ENCODE data around the gene RIOX2.

RIOX2 gene

GRCh38 chr3:97901313-97902248 lies 70.7 kb downstream of the RIOX2 start:
- no peak for DNase-seq

GRCh38 chr3:97899331-97899730 lies 72.9 kb downstream of the RIOX2 start:
- no peak for DNase-seq

DNA sequence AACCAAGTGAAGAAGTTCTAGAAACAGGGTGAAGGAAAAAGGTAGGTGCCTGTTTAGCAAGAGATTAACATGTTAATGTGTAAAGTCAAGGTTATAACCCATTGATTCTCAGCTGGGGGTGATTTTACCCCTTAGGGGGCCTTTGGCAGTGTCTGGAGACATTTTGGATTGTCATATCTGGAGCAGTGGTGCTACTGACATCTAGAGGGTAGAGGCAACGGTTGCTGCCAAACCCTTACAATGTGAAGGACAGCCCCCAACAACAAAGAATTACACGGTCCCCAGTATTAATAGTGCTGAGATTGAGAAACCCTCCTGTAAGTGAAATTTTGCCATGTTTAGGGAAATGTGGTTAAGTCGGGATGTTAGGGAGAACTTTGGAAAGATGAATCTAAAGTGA lies 75.7 kb downstream of the RIOX2 start:
- no peak for DNase-seq

DNA sequence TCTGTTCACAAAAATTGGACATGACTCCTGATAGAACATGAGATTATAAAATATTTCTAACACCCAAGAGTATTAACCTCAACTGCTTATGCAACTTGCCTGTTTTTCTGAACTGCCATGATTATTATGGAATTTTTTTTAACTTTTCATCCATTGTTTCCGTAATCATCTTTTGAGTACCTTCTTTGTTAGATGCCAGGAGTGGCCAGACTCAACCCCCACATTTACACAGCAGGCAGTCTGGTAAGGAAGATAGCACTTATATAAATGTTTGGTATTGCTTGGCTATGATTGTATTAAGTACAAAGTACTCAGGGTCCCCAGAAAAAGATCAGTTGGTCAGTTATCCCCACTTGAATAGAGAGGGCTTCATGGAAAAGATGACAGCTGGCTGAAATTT lies 76.1 kb downstream of the RIOX2 start:
- DNase-seq = no peak

- no peak for DNase-seq
Observed at GRCh38 chr3:97895216-97895615, 77.0 kb downstream of the RIOX2 start.

- no peak for DNase-seq
Observed at GRCh38 chr3:97892852-97893251, 79.4 kb downstream of the RIOX2 start.
